Activated CD4-positive, alpha-beta T cell treated with anti-CD3 and anti-CD28 coated beads, Interleukin-2, amount 50 U/mL, for 24 hours (primary cell): ENCODE measurements around the gene MAPK13.
"Not testable (repeated sequence)": the region's sequence is repeated elsewhere in the genome, so short reads cannot be mapped to it uniquely, and the experiment has no call there.

ENCODE experiments used
- DNase-seq, 2 donors: peaks; one replicate each; pipeline ENCODE4 v3.0.0-alpha.2; 2020; ENCODE audit warnings: low read depth in 1 of 2, low spot score in 1 of 2

The MAPK13 gene

DNA sequence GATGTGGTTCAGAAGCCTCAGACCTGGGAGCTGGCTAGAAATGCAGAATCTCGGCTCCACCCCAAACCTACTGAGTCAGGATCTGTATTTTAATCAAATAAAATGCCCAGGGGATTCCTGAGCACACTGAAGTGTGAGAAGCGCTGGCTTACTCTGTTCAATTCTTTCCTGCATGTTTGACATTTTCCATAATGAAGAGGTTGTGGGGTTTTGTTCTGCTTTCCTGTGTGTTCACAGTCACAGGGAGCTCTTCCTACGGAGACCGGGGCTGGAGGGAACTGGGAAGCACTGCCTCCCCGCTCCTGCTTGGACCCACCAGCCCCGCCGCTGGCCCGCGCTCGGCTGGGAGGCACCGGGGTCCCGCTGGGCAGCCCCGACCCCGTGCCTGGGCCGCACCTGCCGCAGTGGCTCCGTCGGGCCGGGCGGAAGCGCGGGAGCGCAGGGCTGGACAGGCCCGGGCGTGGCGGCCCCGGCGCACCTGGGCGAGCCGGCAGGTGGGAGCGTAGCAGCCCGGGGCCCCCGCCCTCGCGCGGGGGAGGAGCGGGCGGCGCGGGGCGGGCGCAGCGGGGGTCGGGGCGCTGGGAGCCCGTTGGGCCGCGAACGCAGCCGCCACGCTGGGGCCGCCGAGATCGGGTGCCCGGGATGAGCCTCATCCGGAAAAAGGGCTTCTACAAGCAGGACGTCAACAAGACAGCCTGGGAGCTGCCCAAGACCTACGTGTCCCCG, at the start of gene MAPK13:
TSS of gene MAPK13 (plus strand) at position 573 of the 726 bp plus-strand sequence. CDS start at position 643, 70 bp downstream.
- DNase-seq = no peak

DNA sequence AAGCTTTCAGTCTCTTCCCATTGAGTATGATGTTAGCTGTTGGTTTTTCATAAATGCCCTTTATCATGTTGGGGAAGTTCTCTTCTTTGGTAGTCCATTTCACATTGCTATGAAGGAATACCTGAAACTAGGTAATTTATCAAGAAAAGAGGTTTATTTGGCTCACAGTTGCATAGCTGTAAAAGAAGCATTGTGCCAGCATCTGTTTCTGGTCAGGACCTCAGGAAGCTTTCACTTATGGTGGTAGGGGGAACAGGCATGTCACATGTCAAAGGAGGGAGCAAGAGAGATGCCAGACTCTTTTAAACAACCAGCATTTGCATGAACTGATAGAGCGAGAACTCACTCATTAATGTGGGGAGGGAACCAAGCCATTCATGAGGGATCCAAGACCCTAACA, 48.0 kb upstream of the MAPK13 start:
- no peak for DNase-seq

DNA sequence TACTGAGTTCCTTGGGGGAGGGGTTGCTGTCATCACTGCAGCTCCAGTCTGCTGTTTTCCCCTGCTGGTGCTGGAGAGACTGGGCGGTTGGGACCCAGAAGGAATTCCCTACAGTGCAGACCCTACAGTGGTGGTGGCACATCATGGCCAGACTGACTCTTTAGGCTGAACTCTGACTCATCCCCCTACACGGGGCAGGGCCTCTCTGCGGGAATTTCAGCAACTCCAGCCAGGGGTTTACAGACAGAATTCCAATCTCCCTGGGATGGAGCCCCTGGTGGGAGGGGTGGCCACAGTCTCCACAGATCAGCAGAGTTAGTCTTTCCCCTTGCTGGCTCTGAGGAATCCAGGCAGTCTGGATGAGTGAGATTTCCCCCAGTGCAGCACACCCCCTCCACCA, 46.9 kb upstream of the MAPK13 start:
- DNase-seq = no peak

DNA sequence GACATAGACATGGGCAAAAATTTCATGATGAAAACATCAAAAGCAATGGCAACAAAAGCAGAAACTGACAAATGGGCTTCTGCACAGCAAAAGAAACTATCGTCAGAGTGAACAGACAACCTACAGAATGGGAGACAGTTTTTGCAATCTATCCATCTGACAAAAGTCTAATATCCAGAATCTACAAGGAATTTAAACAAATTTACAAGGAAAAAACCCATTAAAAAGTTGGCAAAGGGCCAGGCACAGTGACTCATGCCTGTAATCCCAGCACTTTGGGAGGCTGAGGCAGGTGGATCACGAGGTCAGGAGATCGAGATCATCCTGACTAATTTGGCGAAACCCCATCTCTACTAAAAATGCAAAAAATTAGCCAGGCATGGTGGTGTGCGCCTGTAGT, 42.1 kb upstream of the MAPK13 start:
- not testable (repeated sequence) for DNase-seq

DNA sequence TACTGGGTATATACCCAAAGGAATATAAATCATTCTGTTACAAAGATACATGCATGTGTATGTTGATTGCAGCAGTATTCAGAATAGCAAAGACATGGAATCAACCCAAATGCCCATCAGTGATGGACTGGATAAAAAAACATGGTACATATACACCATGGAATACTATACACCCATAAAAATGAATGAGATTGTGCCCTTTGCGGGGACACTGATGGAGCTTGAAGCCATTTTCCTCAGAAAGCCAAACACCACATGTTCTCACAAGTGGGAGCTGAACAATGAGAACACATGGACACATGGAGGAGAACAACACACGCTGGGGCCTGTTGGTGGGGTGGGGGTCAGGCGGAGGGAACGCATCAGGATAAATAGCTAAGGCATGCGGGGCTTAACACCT, 41.3 kb upstream of the MAPK13 start:
- DNase-seq = no peak

DNA sequence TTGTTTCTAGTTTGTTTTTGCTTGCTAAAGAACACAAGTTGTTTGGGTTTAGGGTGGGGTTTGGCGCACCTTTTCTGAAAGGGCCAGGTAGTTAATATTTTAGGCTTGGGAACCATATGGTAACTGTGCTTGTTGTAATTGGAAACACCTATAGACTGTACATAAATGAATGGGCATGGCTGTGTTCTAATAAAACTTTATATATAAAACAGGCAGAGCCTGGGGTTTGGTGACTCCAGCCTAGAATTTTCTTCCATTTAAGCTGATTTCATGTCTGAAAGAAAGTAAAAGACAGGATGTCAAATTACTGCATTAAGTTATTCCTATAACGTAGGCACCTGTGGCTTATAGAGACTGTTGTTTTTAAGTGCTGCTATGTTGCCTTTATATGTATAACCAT, 36.1 kb upstream of the MAPK13 start:
- no peak for DNase-seq

DNA sequence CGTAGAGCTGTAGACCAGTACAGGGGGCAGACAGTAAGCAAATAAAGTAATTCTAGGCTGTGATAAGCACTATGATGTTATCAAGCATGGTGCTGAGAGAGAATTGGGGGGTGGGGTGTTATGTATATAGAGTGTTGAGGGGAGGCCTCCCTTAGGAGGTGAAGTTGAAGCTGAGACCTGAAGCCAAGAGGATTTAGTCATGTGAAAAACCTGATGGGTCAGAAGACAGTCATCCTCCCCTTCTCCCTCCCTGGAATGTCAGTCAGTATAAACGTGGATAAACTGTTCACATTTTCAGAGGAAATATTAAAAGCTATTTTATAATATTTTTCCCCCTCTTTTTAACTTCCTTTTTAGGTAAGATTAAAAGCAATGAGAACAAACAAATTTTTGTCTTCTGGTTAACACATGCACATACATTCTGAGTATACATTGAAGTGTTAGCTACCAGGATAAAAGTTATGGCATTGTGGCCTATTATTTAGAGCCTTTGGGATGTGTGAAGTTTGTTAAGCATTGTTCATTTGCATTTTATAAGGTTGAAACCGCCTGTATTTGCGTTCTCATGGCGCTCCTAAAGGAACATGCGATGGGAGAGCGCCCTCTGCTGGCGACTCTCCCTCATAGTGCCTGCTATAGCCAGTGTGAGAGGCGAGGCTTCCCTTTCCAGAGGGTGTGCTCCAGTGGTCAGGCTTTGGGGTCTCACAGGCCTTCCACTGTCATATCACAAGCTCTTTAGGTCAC, 35.4 kb upstream of the MAPK13 start:
- peak; percentile 72 to 74 for DNase-seq

DNA sequence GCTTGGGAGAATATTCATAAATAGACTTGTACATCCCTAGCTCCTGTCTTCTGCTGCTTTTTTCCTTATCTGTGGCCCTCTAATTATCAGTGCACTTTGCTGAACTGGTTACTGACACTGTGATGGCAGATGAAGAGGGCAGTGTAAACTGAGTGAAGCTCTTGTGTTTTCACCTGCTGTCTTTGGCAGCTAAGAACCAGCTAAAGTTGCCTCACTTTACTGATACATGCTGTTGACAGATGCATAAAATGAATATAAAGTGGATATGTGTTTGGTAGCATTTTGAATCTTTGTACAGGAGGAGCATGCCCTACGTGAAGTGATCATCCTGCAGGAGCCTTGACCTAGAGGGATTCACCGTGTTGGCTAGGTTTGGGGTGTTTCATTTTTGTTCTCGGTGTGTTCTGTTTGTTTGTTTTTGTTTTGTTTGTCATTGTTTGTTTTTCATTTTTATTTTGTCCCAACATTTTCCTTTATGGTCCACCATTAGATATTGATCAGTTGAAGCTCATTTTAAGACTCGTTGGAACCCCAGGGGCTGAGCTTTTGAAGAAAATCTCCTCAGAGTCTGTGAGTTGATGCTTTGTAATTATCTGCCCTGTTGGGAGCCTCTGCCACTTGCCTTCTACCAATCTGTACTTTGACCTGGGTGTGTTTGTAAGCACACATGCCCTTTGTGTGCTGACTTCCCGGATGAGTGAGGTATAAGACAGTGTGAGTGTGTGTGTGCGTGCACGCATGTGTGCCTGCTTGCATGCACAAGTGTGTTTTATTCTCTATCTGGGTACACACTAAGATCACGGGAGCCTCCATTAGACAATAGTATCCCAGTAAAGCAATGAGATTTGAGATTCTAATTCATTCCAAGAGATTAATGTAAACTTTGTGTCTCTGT, 34.6 kb upstream of the MAPK13 start:
- DNase-seq = no peak

DNA sequence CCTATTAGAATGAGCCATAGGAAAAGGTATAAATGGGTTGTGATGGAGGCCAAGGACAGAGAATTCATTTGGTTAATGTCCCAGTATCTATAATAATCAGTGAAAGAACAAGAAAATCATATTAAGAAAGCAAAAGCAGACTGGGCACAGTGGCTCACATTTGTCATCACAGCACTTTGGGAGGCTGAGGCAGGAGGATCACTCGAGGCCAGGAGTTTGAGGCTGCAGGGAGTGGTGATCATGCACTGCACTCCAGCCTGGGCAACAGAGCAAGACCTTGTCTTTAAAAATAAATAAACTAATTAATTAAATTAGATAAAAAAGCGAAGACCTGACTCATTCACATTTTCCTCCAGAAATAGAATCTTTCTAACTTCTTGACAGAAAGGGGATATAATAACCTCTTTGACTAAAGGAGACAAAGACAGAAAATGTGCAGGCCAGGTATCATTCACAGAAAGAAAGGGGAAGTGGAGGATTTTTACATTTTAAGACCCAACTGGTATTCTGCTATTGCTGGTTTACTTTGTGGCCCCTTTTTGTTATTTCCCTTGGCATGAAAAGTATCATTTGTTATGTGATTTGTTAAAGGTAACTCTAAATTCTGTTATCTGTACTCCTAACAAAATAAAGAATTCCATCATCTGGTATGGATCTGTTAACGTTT, 31.9 kb upstream of the MAPK13 start:
- no peak for DNase-seq

DNA sequence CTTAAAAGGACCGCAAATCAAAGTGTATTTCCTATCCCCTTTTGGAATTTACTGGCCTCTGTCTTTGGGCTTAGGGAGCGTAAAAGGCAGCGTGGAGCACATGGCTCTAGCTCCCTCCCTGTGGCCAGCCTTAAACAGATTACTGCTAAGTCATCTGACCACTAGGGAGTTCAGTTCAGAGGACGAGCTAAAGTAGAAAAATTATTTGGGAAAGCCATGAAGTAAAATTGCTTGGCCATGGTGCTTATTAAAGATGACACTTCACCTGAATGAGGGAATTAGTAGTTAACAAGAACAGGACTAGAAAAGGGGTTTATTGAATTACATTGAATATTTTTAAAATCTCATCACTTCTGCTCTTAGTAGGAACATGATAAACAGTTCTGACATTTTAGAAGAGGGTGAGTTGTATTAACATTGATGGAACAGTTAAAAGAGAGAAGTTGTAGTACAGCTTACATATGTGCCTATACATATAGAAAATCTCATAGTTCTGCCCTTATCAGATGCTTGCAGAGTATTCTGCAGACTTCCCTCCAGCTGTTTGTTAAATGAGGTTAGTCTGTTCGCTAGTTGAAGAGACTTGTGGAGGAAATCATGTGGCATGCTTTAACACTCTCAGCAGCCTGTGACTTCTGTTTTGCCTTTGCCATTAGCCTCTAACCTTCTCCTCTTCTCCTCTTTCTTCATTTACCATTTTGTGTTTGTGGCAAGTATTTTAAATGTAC, 31.2 kb upstream of the MAPK13 start:
- no peak for DNase-seq

DNA sequence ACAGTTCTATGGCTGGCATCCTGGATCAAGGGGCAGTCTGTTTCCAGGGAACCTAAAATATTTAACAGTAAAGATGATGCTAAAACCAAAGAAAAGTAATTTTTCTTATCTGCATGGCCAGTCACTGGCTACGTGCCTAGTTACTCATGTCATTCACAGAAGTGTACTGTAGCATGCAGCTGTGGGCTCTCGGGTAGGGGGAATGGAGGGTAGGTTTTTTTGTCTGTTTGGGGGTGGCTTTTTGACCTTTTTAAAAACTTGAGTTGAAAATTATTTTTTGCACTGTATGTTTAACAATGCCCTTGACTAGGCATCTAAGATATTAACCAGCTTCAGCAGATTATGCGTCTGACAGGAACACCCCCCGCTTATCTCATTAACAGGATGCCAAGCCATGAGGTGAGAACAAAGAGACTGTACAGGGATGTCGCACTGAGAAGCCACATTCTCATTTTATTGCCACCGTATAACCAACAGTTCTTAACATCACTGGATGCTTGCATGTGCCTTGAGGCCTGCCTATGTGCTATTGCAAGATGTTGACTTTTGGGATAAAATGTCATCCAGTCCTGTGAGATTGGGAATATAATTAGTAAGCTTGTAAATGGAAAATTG, 30.3 kb upstream of the MAPK13 start:
- peak in 1 of 2 donors; percentile 27 for DNase-seq

DNA sequence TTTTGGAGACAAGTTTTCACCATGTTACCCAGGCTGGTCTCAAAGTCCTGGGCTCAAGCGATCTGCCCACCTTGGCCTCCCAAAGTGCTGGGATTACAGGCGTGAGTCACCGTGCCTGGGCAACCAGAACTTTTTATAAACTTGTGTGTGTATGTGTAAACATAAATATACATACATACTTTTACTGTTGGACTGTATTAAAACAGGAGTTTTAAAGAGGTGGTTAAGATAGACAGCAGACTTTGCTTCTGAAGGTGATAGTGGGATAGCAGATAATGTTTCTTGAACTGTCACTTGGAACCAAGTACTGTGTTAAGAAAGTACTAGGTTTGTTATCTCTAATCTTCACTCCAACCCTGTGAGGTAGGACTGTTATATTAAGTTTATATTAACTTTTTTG, 28.6 kb upstream of the MAPK13 start:
- DNase-seq = no peak

DNA sequence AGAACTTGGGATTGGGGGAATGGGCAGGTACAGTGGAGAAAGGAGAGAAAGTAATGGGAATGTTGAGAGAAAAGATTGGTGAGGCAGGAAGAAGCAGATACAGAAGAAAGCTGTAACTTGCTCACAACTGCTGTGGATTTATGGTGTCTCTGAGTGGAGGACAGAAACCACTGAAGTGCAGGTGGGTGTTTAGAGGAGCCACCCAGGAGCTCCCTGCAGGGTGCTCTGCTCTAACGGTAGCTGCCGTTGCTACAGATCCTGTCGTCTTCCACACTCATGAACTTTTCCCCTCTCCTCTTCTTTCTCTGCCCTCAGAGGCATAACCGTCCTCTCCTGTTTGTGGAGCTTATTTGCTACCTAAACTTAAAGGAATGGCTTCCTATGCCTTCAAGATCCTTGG, 27.5 kb upstream of the MAPK13 start:
- no peak for DNase-seq

DNA sequence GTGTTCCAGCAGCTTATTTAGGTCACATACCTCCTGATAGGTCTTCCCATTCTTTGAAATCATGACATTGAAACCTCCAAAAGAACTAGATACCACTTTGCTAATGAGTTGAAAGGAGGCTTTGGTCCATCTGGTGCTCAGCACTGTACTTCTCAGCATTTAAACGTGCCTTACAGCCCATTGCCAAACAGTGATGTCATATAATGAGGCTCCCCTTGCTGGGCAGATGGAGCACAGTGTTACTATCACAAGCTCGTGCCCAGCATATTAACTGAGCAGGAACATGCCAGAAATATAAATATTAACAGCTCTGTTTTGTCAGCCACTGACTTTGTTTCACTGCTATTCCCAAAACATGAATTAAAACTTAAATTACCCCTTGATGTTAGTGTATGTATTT, 25.5 kb upstream of the MAPK13 start:
- no peak for DNase-seq

DNA sequence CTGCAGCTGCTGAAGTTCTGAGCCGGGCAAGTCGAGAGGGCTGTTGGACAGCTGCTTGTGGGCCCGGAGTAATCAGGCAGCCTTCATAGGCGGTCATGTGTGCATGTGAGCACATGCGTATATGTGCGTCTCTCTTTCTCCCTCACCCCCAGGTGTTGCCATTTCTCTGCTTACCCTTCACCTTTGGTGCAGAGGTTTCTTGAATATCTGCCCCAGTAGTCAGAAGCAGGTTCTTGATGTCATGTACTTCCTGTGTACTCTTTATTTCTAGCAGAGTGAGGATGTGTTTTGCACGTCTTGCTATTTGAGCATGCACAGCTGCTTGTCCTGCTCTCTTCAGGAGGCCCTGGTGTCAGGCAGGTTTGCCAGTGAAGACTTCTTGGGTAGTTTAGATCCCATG, 21.2 kb upstream of the MAPK13 start:
- DNase-seq = no peak

DNA sequence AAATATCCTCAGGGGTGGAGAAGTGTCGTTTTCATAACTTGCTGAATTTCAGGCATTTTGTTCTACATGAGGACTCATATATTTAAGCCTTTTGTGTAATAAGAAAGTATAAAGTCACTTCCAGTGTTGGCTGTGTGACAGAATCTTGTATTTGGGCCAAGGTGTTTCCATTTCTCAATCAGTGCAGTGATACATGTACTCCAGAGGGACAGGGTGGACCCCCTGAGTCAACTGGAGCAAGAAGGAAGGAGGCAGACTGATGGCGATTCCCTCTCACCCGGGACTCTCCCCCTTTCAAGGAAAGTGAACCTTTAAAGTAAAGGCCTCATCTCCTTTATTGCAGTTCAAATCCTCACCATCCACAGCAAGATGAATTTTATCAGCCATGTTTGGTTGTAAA, 20.3 kb upstream of the MAPK13 start:
- DNase-seq = no peak

DNA sequence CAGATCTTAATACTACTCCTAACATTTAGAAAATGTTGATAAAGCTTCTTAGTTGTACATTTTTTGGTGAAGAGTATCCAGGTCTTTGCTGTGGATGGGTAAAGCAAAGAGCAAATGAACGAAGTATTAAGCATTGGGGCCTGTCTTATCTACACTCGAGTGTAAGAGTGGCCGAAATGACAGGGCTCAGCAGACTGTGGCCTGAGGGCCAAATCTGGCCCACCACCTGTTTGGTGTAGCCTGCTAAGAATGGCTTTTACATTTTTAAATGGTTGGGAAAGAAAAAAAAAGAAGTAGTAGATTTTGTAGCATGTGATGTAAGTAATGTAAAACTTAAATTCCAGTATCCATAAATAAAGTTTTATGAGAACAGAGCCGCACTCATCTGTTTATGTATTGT, 19.4 kb upstream of the MAPK13 start:
- DNase-seq = no peak

DNA sequence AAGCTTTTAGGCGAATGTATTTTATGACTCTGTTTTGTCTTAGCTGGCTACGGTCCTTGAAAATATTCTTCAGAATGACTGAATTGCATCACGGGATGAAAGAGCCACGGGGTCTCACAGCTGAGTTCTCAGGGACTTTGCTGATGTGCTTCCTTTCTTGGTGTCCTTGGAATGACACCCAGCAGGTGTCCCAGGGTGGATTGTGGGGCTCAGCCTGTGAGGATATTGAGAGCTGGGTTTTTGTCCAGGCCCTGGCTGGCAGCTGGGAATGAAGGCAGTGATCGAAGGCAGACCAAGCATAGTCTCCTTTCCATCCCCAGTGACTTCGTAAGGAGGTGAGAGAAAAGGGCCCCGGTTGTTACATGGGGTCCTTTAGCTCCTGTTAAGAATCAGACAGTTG, 18.8 kb upstream of the MAPK13 start:
- no peak for DNase-seq

DNA sequence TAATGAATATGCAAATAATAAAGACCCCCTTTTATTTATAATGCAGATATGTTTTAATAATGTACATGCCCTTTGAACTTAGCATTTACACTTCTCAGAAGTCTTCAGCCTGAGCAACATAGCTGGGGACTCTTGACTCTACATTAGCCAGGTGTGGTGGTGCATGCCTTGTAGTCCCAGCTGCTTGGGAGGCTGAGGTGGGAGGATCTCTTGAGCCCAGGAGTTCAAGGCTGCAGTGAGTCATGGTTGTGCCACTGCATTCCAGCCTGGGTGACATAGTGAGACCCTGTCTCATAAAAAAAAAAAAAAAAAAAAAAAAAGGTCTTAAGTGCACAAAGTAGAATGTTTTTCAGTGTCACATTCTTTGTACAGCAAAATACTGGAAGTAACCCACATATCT, 17.3 kb upstream of the MAPK13 start:
- DNase-seq = no peak

DNA sequence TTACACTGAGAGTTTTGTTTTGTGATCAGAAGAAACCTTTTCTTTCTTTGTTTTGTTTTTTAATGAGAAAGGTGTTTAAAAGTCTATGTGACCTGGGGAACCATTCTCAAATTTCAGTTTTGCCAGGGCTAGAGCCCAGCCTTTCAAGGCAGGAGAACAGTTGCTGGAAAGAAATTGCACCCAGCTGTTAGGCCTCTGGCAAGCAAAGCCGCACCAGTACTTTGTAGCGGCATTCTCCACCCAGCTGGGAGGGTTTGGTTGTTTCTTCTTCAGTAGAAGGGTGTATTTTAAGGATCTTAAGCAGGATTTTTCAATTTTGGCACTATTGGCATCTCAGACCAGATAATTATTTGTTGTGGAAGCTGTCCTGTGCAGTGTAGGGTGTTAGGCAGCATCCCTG, 16.6 kb upstream of the MAPK13 start:
- DNase-seq = no peak
